GM21390 (cell line): ENCODE data around the gene TRPC1.
A peak's percentile ranks its signal among the peaks of the same experiment; 100 is the strongest.

Experiments
- ATAC-seq: cut with Tn5 transposase; IDR thresholded peaks from one replicate; pipeline ENCODE4 v1.9.1; 2021; ENCODE audit not compliant: unreplicated experiment

TRPC1 gene

DNA sequence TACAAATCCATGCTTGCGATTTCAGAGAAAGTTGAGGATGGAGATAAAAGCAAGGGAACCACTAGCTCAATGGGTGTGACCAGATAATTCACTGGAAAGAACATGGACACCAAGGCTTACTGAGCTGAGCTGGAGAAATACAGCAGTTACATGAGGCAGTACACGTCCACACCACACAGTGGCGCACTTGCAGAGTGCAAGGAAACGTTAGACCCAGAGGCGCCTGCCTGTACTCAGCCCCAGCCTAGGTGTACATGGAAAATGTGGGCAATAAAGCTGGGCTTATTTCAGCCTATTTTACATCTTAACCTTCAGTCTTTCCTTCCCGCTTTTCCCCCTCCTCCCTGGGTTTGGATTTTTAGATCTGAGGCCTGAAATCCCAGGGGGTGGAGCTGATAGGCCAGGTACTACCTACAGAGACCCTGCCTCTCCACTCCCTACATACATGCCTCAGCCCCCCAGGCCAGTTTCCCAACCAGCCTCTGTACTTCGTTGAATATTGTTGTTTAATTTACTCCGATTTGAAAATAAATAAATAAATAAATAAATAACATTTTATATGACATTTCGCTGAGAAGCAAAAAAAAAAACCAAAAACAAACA lies 105.0 kb downstream of the TRPC1 start:
- peak; percentile 99 for ATAC-seq

GRCh38 chr3:142837526-142837925 lies 113.7 kb downstream of the TRPC1 start:
- ATAC-seq = no peak

GRCh38 chr3:142839831-142840230 lies 116.0 kb downstream of the TRPC1 start:
- ATAC-seq = no peak

GRCh38 chr3:142844339-142844977 lies 120.6 kb downstream of the TRPC1 start:
- ATAC-seq = no peak

- no peak for ATAC-seq
These were observed 123.1 kb downstream of the TRPC1 start for GRCh38 chr3:142846779-142847577.

GRCh38 chr3:142849148-142849547 lies 125.3 kb downstream of the TRPC1 start:
- ATAC-seq = no peak

DNA sequence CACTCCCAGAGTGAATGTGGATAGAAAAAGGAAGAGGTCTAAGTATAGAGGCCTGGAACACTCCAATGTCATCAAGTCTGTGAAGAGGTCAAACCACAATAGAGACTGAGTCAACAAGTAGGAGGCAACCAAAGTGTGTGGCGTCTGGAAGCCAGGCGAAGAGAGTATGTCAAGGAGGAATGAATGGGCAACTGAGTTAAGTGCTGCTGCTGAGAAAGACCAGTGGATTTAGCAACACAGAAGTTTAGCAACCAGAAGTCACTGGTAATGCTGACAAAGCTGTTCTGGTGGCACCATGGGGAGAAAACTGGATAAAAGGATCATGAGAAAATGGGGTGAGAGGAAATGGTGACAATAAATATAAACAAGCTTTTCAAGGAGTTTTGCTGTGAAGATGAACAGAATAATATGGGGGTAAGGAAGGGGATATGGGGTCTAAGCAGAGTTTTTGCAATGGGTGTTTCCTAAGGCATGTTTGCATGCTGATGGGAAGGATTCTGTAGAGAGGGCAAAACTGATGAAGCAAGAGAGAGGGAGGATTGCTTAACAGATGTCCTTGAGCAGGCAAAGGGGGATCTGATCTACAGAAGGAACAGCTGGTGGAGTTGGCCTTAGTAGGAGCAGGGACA lies 126.7 kb downstream of the TRPC1 start:
- ATAC-seq = no peak

- no peak for ATAC-seq
These were observed 128.2 kb downstream of the TRPC1 start for GRCh38 chr3:142852009-142852408.

DNA sequence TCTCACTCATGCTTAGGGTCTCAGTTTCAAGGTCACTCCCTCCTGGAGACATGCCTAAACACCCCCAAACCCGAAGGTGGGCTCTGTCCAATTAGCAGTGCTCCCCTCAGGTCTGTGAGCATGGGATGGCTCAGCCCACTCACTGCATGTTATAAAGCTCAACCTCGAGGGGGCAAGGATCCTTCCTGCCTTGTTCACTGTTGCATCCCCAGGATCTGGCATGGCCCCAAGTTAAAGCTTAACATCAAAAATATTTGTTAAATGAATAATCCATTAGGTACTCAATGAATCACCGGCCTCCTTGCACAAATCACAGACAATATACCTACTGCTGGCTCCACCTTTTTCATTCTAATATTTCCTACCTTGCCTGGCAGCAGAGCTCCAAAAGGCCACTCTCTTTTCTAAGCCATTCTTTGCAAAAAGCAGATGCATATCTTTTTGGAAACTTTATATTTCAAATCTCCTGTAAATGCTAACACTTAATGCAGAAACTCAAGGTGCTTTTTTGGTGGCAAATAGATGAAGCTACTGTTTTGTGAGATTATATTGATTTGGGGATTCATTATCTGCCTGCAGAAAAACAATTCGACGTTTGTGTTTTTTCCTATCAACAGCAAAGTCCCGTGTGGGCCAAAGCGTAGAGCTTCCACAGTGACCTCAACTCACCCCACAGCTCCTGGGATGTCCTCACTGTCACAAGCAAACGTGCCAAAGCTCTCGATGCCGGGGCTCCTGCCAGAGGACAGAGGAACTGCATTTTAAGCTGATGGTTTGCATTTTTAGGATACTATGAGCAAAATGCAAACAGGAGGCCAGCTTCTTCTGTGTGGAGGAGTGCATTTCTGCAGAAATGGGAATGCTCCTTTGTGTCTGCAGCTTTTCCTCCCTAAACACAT lies 129.7 kb downstream of the TRPC1 start:
- ATAC-seq = no peak

DNA sequence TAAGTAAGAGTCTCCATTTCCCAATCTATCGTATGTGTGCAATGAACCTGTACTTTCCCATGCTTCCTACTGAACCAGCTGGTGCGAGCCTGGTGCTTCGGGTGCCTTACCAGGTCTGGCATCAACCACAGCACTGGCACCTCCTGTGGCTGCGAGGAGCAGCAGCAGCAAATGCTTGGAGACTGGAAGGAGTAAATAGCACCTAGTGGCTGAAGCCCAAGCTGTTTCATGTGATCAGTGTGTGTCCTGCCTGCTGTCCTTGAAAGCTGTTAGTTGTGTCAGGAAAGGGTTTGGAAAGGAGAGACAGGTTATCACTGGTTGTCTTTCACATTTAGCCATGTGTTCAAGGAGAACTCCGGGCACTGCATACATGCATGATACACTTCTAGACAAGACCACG lies 133.2 kb downstream of the TRPC1 start:
- ATAC-seq = no peak
